Muscle layer of duodenum (tissue), 2 donors: Measurements from ENCODE around the gene LCAT.
"Not testable (repeated sequence)": the region's sequence is repeated elsewhere in the genome, so short reads cannot be mapped to it uniquely, and the experiment has no call there.

Experiments
- H3K27ac ChIP-seq: one replicate; pipeline ENCODE4 v1.7.0; 2013; ENCODE audit warnings: mild to moderate bottlenecking, low read length
- H3K27me3 ChIP-seq: one replicate; pipeline ENCODE4 v1.7.0; 2013; ENCODE audit warnings: low read depth, mild to moderate bottlenecking, control low read depth, low read length
- H3K36me3 ChIP-seq, 2 donors: one replicate each; pipeline ENCODE4 v1.7.0; 2013; ENCODE audit warnings: low read length in 2 of 2, control low read depth in 1 of 2, mild to moderate bottlenecking in 1 of 2; ENCODE audit not compliant: insufficient read depth in 2 of 2, control insufficient read depth in 1 of 2
- H3K4me1 ChIP-seq, 2 donors: one replicate each; pipeline ENCODE4 v1.7.0; 2013; ENCODE audit warnings: low read length in 2 of 2, mild to moderate bottlenecking in 2 of 2, control low read depth in 1 of 2, moderate library complexity in 1 of 2; ENCODE audit not compliant: insufficient read depth in 2 of 2, control insufficient read depth in 1 of 2
- H3K4me3 ChIP-seq, 2 donors: one replicate each; pipeline ENCODE4 v1.7.0; 2013; ENCODE audit warnings: low read length in 2 of 2, low read depth in 1 of 2, mild to moderate bottlenecking in 1 of 2
- H3K9me3 ChIP-seq, 2 donors: one replicate each; pipeline ENCODE4 v1.7.0; 2013; ENCODE audit warnings: low read length in 2 of 2, control low read depth in 1 of 2, mild to moderate bottlenecking in 1 of 2; ENCODE audit not compliant: control insufficient read depth in 1 of 2
- donor health status: healthy.

LCAT gene

DNA sequence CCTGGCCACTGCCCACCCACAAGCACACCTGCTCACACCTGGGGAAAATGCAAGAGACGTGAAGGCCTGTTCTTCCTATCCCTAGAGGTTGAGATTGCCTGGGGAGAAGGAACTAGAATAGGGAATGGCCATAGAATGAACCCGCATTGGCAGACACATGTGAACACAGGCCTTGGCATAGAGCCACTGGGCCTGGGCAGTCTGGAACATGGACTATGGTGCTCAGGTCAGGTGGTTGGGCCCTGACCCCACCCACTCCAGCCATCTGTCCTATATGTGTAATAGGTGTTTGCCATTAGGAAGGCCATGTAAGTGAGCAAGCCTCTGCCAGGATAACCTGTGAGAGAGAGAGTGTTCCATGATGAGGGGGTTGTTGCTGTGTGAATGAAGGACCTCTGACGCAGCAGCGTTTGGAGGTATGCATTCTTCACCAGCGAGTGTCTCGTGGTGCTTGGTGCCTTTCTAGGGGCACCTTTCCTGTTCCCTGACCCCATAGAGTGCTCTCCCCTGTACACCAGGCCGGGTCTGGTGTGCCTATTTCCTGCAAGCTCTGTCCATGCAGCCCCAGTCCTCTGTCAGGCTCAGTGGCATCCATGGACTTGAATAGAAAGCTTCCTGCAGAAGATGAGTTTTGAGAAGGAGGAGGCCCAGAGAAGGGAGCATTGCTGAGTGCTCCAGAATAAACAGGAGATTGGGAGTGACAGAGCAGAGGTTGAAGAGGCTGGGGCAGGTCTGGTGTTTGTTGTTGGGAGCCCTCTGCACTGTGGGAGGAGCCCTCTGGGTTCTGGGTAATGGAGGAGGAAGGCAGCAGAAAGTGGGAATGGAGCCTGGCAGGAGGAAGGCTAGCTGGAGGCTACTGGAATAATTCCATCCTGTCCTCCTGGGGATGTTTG, 27.8 kb downstream of the LCAT start:
- no peaks in the 10 kb centered on the region for H3K9me3 ChIP-seq
- H3K27ac ChIP-seq = no peak overlapping the region
- H3K27me3 ChIP-seq = no peaks in the 10 kb centered on the region
- peaks cover 0 to 25% of the 10 kb centered on the region in 2 donors for H3K4me1 ChIP-seq
- peaks cover 5 to 13% of the 10 kb centered on the region in 2 donors for H3K36me3 ChIP-seq
- no peak overlapping the region for H3K4me3 ChIP-seq

DNA sequence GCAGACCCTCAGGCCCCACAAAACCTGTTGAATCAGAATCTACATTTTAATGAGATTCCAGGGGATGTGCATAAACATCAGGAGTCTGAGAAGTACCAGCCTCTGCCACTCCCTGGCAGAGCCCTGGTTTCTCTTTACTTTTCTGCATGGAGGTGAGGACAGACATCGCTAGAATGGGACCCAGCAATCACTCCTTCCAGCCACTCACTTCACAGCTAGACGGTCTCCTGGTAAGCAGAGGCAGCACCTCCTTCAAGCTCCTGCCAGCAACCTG, 28.5 kb downstream of the LCAT start:
- not testable (repeated sequence) for H3K4me3 ChIP-seq, H3K27me3 ChIP-seq, H3K9me3 ChIP-seq, H3K27ac ChIP-seq
- peaks cover 0 to 25% of the 10 kb centered on the region in 2 donors for H3K4me1 ChIP-seq
- peaks cover 5 to 19% of the 10 kb centered on the region in 2 donors for H3K36me3 ChIP-seq

DNA sequence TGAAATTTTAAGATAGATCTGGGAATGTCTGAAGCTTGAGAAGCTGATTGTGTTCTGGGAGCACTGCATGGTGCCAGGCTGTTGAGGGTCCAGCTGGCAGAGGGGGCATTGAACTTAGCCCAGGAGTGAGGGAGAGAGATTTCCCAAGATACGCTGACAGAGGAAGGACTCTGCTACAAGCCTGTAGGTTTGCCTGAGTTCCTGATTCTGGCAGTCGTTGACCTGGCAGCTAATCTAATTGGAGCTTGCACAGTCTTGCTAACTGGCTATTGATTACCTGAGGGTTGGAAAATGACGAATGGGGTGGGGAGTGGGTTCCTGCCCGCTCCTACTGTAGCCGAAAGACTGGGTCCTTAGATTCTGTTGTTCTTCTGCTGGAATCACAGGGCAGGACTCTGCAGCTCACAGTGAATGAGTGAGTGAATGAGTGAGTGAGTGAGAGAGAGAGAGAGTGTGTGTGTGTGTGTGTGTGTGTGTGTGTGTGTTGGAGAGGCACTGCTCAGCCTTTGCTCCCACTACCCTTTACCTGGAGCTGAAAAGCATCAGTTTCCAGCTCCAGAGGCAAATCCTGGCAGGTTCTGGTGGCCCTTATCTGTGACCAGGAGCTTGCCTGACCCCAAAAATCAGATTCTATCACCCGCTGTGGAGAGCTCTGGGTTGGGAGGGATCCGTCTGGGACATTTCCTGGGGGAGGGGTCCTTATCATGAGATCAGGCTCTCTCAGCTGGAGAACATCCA, 29.0 kb downstream of the LCAT start:
- Histone ChIP-seq H3K27me3 (no peaks in the 10 kb centered on the region), H3K4me3 (no peak overlapping the region), H3K4me1 (peaks cover 0 to 25% of the 10 kb centered on the region in 2 donors), H3K27ac (no peak overlapping the region), H3K9me3 (no peaks in the 10 kb centered on the region), H3K36me3 (peaks cover 7 to 24% of the 10 kb centered on the region in 2 donors)

DNA sequence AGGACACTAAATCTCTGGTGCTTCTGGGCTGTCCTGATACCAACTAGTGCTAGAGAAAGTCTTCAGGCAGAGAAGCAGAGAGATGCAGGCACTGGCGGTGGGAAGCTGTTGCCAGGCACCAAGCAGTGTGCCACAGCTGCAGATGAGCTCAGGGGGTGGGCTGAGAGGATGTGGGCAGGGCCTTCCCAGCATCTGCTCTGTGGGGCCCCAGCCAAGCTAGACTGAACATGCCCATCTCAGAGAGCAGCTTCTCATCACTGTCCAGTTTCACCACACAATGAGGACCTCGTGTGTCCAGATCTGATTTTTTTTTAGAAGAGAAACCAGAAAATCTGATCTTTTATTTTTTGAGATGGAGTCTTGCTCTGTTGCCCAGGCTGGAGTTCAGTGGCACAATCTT, 33.8 kb downstream of the LCAT start:
- Histone ChIP-seq H3K9me3 (no peaks in the 10 kb centered on the region), H3K27ac (no peak overlapping the region), H3K27me3 (no peaks in the 10 kb centered on the region), H3K4me3 (no peak overlapping the region), H3K36me3 (peaks cover 19 to 34% of the 10 kb centered on the region in 2 donors), H3K4me1 (no peaks in the 10 kb centered on the region)

DNA sequence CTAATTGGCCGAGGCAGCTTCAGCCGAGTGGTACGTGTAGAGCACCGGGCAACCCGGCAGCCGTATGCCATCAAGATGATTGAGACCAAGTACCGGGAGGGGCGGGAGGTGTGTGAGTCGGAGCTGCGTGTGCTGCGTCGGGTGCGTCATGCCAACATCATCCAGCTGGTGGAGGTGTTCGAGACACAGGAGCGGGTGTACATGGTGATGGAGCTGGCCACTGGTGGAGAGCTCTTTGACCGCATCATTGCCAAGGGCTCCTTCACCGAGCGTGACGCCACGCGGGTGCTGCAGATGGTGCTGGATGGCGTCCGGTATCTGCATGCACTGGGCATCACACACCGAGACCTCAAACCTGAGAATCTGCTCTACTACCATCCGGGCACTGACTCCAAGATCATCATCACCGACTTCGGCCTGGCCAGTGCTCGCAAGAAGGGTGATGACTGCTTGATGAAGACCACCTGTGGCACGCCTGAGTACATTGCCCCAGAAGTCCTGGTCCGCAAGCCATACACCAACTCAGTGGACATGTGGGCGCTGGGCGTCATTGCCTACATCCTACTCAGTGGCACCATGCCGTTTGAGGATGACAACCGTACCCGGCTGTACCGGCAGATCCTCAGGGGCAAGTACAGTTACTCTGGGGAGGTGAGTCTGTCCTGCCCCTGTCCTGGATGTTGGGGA, 34.7 kb downstream of the LCAT start:
- Histone ChIP-seq H3K27ac (no peak overlapping the region), H3K36me3 (peaks cover 19 to 34% of the 10 kb centered on the region in 2 donors), H3K9me3 (no peaks in the 10 kb centered on the region), H3K4me3 (no peak overlapping the region), H3K27me3 (no peaks in the 10 kb centered on the region), H3K4me1 (no peaks in the 10 kb centered on the region)

DNA sequence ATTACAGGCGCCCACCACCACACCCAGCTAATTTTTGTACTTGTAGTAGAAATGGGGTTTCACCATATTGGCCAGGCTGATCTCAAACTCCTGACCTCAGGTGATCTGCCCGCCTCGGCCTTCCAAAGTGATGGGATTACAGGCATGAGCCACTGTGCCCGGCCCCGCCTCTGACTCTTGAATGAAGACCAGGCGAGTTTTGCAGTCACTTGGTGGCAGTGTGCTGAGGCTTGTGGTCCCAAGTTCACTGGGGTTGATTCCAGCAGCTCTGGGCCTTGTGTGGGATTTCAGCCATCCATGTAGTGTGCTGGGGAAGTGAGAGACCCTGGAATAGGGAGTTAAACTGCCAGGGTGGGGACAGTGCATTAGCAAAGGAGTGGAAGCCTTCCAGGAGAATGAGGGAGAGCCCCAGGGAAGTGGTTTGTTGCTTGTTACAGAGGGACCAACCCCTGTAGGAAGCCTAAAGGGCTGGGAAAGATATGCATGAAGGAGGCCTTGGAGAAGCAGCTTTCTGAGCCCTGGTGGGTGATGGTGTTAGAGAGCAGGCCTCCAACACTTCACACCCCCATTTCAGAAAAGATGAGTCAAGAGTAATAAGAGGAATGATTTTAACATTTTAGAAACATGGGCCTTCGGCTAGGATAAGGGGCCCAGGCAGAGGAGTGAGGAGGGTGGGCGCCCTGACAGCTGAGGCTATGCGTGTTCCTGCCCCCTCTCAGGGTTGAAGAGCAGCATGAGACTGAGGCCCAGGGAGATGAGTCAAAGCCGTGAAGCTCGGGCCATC, 36.3 kb downstream of the LCAT start:
- H3K27ac ChIP-seq = no peak overlapping the region
- no peaks in the 10 kb centered on the region for H3K27me3 ChIP-seq
- peaks cover 0 to 2% of the 10 kb centered on the region in 2 donors for H3K4me1 ChIP-seq
- no peak overlapping the region for H3K4me3 ChIP-seq
- no peaks in the 10 kb centered on the region for H3K9me3 ChIP-seq
- peaks cover 14 to 34% of the 10 kb centered on the region in 2 donors for H3K36me3 ChIP-seq

DNA sequence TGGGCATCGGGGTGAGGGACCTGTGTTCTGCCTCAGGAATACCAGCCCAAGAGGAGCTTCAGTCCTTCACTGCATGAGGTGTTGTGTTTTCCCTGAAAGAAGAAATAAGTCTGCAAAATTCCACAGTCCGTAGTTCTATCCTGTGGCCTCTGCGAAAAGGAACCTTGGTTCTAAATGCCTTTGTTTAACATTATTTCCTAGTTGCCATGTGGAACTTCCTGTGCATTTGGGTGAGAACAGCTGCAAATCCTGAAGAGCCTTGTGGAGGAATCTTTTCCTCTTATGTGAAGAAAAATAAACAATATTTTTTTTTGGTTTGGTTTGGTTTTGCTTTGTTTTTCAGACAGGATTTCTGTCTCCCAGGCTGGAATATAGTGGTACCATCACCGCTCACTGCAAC, 41.1 kb downstream of the LCAT start:
- Histone ChIP-seq H3K36me3 (peaks cover 0 to 5% of the 10 kb centered on the region in 2 donors), H3K27me3 (no peaks in the 10 kb centered on the region), H3K27ac (no peak overlapping the region), H3K9me3 (no peaks in the 10 kb centered on the region), H3K4me3 (no peak overlapping the region), H3K4me1 (peaks cover 0 to 3% of the 10 kb centered on the region in 2 donors)

DNA sequence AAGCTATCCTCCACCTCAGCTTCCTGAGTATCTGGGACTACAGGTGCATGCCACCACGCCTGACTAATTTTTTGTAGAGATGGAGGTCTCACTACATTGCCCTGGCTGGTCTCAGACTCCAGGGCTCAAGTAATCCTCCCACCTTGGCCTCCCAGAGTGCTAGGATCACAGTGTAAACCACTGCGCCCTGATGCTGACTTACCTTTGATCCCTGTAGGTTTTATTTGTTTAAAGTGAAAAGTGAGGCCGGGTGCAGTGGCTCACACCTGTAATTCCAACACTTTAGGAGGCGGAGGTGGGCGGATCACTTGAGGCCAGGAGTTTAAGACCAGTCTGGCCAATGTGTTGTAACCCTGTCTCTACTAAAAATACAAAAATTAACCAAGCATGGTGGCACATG, 42.2 kb downstream of the LCAT start:
- Histone ChIP-seq H3K9me3 (no peaks in the 10 kb centered on the region), H3K27ac (no peak overlapping the region), H3K4me3 (no peak overlapping the region), H3K27me3 (no peaks in the 10 kb centered on the region), H3K4me1 (peaks cover 2 to 10% of the 10 kb centered on the region in 2 donors), H3K36me3 (peaks cover 0 to 5% of the 10 kb centered on the region in 2 donors)

DNA sequence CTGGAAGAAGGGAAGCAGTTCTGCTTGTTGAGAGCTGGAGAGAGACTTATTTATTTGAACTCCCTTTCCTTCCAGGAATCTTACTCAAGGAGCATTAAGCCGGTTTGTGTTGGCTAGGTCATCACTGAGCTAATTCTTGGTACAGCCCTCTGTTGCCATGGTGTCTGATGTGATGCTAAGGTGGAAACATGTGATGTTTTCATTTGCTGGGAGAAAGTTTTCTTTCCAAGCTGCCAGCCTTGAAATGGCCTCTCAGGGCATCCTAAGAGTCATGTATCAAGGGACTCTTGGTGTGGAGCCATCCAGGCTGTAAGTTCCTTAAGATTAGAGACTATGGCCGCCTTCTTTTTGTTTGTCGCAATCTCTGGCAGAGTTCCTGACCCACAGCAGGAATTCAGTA, 46.7 kb downstream of the LCAT start:
- Histone ChIP-seq H3K9me3 (no peaks in the 10 kb centered on the region), H3K36me3 (no peaks in the 10 kb centered on the region), H3K27ac (no peak overlapping the region), H3K4me1 (peaks cover 15 to 31% of the 10 kb centered on the region in 2 donors), H3K27me3 (no peaks in the 10 kb centered on the region), H3K4me3 (no peak overlapping the region)

DNA sequence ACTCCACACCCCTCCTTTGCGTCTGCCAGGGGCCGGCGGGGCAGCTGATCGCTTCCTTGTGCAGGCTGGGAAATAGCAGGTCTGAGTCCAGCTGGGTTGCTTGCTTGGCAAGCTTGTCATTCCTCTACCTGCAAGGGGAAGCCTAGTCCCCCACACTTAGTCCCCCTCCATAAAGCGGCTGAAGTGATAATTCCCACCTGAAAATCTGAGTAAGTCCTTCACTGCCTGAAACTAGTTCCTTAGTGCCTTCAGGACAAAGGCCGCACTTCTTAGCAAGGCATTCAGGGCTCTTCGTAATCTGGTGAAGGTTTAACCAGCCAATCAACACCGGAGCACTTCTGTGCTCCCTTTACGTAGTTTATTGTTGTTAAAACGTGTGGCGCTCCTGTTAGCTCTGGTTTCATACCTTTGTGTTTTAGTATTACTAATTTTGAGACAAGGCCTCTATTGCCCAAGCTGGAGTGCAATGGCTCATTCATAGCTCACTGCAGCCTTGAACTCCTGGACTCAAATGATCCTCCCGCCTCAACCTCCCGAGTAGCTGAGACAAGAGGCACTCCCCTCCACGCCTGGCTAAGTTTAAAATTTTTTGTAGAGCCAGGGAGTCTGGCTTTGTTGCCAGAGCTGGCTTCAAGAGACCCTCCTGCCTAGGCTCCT, 50.0 kb downstream of the LCAT start:
- H3K4me1 ChIP-seq = peaks cover 15 to 31% of the 10 kb centered on the region in 2 donors
- no peaks in the 10 kb centered on the region for H3K27me3 ChIP-seq
- H3K27ac ChIP-seq = peak overlapping the region; percentile 92
- no peaks in the 10 kb centered on the region for H3K36me3 ChIP-seq
- peak overlapping the region; percentile 85 to 95 for H3K4me3 ChIP-seq
- H3K9me3 ChIP-seq = no peaks in the 10 kb centered on the region
